Thyroid gland (tissue), 4 donors: ENCODE measurements around the gene SPIB.

ENCODE experiments used
- POLR2A ChIP-seq, 2 donors: fragments of 450-650 bp; IDR thresholded peaks; one replicate each; pipeline ENCODE4 v1.6.1; 2017; ENCODE audit warnings: antibody characterized with exemption in 2 of 2, mild to moderate bottlenecking in 2 of 2, moderate library complexity in 1 of 2
- TF ChIP-seq, protein P1 (sequence below), 6 experiments: fragments of 200-600 bp in 3 of 6; fragments of 450-650 bp in 3 of 6; sonication (generic) in 3 of 6; IDR thresholded peaks; one replicate each; pipeline ENCODE4 v1.5.1; 2016 to 2019; ENCODE audit warnings: antibody characterized with exemption in 6 of 6, mild to moderate bottlenecking in 2 of 6, inconsistent platforms in 1 of 6, moderate library complexity in 1 of 6

DNA sequence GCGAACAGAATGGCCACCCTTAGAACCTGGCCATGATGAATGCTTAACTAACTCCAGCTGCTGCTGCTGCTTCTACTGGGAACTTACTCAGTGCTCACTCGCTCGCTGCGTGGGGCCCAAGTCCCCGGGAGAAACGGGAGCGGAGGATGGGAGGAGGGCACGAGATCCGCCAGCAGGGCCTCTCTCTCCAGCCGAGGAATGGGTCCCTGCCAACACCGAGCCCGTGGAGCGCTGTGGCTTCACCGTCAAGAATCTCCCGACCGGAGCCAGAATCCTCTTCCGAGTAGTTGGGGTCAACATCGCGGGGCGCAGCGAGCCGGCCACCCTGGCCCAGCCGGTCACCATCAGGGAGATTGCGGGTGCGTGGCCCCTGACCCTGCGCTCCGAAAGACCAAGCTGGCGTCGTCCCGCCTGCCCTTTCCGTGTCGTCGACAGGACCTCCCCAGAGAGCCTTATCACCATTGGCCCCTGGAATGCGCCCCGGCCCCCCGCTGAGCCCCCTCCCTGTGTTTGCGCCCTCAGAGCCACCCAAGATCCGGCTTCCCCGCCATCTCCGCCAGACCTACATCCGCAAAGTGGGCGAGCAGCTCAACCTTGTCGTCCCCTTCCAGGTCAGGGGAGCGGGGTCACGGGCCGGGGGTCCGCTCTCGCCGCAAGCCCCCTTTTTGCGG, 39.8 kb downstream of the SPIB start:
- TF ChIP-seq, protein P1, sequence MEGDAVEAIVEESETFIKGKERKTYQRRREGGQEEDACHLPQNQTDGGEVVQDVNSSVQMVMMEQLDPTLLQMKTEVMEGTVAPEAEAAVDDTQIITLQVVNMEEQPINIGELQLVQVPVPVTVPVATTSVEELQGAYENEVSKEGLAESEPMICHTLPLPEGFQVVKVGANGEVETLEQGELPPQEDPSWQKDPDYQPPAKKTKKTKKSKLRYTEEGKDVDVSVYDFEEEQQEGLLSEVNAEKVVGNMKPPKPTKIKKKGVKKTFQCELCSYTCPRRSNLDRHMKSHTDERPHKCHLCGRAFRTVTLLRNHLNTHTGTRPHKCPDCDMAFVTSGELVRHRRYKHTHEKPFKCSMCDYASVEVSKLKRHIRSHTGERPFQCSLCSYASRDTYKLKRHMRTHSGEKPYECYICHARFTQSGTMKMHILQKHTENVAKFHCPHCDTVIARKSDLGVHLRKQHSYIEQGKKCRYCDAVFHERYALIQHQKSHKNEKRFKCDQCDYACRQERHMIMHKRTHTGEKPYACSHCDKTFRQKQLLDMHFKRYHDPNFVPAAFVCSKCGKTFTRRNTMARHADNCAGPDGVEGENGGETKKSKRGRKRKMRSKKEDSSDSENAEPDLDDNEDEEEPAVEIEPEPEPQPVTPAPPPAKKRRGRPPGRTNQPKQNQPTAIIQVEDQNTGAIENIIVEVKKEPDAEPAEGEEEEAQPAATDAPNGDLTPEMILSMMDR (IDR thresholded peaks at IDR 0.05) = no peak
- TF ChIP-seq POLR2A (IDR thresholded peaks at IDR 0.05) = no peak
